NCI-H2081 treated with DMSO at 0.1 percent for 48 hours (cell line): Measurements from ENCODE around the gene SCAF8.
"Not testable (repeated sequence)": the region's sequence is repeated elsewhere in the genome, so short reads cannot be mapped to it uniquely, and the experiment has no call there.

Experiments
- DNase-seq: peaks from one replicate; lab custom pipeline; 2025; lab: John Stamatoyannopoulos, UW

Gene SCAF8

GRCh38 chr6:154782193-154782592 is 49.0 kb downstream of the SCAF8 start:
- DNase-seq: no peak

- DNase-seq: no peak
Observed at GRCh38 chr6:154783229-154783628, 50.0 kb downstream of the SCAF8 start.

GRCh38 chr6:154785075-154785474 is 51.9 kb downstream of the SCAF8 start:
- DNase-seq: no peak

- no peak for DNase-seq
Observed at GRCh38 chr6:154786144-154786868, 53.1 kb downstream of the SCAF8 start.

GRCh38 chr6:154791556-154792317 is 58.5 kb downstream of the SCAF8 start:
- DNase-seq: no peak

- no peak for DNase-seq
Observed at GRCh38 chr6:154792325-154792724, 59.1 kb downstream of the SCAF8 start.

GRCh38 chr6:154792761-154793160 is 59.5 kb downstream of the SCAF8 start:
- no peak for DNase-seq

- no peak for DNase-seq
Observed at GRCh38 chr6:154796484-154796883, 63.3 kb downstream of the SCAF8 start.

GRCh38 chr6:154797857-154798256 is 64.6 kb downstream of the SCAF8 start:
- DNase-seq: no peak

GRCh38 chr6:154800338-154800737 is 67.1 kb downstream of the SCAF8 start:
- DNase-seq: no peak

GRCh38 chr6:154805288-154805911 is 72.2 kb downstream of the SCAF8 start:
- no peak for DNase-seq

GRCh38 chr6:154806804-154807203 is 73.6 kb downstream of the SCAF8 start:
- DNase-seq: no peak

- not testable (repeated sequence) for DNase-seq
Observed at GRCh38 chr6:154811663-154812062, 78.4 kb downstream of the SCAF8 start.

GRCh38 chr6:154814063-154814462 is 80.8 kb downstream of the SCAF8 start:
- DNase-seq: no peak

GRCh38 chr6:154815938-154816820 is 83.0 kb downstream of the SCAF8 start:
- DNase-seq: no peak

GRCh38 chr6:154821099-154821498 is 87.9 kb downstream of the SCAF8 start:
- DNase-seq: no peak

- no peak for DNase-seq
Observed at GRCh38 chr6:154821638-154822037, 88.4 kb downstream of the SCAF8 start.

- no peak for DNase-seq
Observed at GRCh38 chr6:154822947-154823558, 89.8 kb downstream of the SCAF8 start.

GRCh38 chr6:154824076-154824475 is 90.9 kb downstream of the SCAF8 start:
- no peak for DNase-seq

GRCh38 chr6:154829970-154830369 is 96.8 kb downstream of the SCAF8 start:
- no peak for DNase-seq

- DNase-seq: no peak
Observed at GRCh38 chr6:154830771-154831170, 97.6 kb downstream of the SCAF8 start.

GRCh38 chr6:154835307-154835706 is 102.1 kb downstream of the SCAF8 start:
- no peak for DNase-seq
